NAMALWA (cell line): ENCODE measurements around the gene COMMD1.

Experiments
- DNase-seq: peaks from one replicate; pipeline ENCODE4 v3.0.0-alpha.2; 2015; ENCODE audit warnings: low spot score

COMMD1 gene

DNA sequence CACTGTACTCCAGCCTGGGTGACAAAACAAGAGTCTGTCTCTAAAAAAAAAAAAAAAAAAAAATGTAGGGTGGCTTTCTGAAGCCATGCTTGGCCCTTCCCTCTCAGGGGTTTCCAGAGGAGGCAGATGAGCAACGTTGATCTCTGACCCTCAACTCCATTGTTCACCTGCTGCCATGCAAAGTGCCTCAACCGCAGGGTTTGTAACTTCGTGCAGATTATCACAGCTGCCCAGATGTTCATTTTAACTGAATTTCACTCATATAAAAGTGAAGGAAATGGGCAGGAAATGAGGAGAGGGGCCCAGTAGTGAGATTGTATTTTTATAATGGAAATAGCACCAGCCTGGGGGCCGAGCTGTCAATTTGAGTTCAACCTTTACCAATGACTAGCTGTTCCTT is 275.5 kb downstream of the COMMD1 start:
- peak; percentile 57 for DNase-seq

DNA sequence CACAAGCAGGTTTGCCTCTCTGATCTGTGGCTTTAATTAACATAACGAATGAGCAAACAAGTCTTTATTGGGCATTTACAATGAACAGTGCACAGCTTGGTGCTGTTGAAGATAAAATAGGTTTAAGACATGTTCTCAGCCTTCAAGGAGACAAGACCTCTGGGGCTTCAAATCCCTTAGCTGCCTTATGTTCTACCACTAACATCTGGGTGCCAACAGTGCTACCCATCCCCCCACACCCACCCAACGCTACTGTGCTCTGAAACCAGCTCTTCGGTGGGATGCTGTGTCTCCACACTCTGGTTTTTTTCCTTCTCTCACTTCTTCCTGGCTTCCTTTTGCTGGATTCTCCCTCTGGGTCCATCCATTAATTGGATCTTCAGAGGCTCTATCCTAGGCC is 276.4 kb downstream of the COMMD1 start:
- DNase-seq: peak; percentile 34

GRCh38 chr2:62184512-62185230 is 279.2 kb downstream of the COMMD1 start:
- DNase-seq: no peak
